Measurements from ENCODE around the gene MAPK4.

MAPK4 gene

GRCh38 chr18:50654658-50655550 is 95.0 kb downstream of the MAPK4 start:
- no peak for DNase-seq (ENCODE audit: low read depth)

GRCh38 chr18:50656396-50656795 is 96.5 kb downstream of the MAPK4 start:
- no peak for DNase-seq (ENCODE audit: low read depth)

DNA sequence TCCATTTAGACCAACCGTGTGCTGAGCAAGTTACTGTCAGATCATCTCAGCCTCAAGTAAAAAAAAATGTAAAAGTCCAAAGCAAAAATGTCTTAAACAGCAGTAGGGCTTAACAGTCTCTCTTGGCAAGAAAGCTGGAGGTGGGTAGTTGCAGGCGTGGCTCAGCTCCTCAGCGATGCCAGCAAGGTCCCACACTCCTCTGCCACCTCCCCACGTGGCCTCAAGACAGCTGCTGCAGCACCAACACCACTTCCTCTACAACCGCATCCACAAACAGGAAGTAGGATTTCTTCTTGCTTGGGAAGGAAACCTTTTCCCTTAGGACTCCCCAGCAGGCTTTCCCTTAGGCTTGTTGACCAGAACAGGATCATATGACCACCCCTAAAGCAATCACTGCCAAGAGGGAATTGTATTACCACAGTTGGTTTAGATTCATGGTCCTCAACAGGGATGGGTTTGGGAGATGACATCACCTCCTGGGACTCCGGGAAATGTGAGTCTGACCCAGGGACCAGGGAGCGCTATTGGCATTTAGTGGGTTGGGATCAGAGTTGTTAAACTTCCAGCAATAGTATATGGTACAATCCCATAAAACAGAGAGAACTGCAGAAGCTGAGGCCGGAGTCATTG is 97.1 kb downstream of the MAPK4 start:
- no peak for DNase-seq (ENCODE audit: low read depth)

DNA sequence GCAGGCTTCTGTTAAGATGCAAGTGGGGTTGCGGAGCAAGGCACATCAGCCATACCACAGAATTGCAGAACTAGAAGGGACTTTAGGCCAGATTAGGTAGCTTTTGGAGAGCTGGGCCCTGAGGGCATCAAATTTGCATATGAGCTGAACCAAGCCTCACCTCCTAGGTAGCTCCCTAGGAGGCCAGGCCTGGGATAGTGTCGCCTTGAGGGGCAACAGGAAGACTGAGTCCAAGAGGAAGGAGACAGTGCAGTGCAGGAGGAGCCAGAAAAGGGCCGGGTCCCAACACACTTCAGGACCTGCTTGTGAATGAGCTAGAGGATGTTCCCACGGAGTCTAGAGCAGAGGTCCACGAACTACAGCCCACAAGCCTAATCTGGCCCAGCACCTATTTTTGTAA is 98.7 kb downstream of the MAPK4 start:
- DNase-seq (ENCODE audit: low read depth) = no peak

DNA sequence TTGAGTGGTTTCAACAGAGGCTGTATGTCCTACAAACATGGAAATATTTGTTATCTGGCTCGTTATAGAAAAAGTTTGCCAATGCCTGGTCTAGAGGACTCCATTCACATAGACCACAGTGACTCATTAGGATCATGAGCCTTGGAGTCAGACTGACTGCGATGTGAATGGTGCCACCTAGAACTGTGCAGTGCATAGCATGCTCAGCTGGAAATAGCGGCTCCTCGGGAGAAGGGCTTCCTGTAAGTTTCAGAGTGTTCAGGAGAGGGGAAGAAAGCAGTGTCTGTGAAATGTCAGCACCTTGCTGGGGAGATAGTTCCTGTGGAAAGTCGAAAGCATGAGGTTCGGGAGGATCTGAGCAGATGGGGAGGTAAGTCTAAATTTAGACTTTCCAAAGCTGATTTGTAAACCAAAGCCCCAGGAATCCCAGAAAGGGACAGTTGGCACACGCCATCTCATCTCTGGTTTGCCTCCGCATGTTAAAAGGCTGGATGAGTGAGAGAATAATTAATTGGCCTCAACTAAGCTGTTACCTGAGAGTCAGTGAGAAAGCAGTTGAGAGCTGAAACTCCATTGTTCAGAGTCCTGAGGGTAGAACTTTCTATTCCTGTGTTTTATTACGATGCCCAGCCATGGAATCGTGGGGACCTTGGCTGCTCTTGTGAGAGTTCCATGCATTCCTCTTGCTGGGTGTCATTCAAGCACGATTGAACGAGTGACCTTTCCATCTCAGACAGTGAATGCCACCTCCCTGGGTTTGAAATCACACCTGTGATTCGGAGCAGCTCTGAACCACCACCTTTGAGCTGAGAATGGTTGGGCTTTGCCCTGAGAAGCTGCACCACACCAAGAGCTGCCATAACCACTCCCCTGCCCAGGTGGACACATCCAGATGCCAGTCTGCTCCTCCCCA is 99.5 kb downstream of the MAPK4 start:
- DNase-seq (ENCODE audit: low read depth) = no peak

- DNase-seq (ENCODE audit: low read depth) = no peak
Observed at GRCh38 chr18:50661013-50661412, 101.1 kb downstream of the MAPK4 start.

GRCh38 chr18:50662177-50662576 is 102.3 kb downstream of the MAPK4 start:
- DNase-seq (ENCODE audit: low read depth) = no peak

DNA sequence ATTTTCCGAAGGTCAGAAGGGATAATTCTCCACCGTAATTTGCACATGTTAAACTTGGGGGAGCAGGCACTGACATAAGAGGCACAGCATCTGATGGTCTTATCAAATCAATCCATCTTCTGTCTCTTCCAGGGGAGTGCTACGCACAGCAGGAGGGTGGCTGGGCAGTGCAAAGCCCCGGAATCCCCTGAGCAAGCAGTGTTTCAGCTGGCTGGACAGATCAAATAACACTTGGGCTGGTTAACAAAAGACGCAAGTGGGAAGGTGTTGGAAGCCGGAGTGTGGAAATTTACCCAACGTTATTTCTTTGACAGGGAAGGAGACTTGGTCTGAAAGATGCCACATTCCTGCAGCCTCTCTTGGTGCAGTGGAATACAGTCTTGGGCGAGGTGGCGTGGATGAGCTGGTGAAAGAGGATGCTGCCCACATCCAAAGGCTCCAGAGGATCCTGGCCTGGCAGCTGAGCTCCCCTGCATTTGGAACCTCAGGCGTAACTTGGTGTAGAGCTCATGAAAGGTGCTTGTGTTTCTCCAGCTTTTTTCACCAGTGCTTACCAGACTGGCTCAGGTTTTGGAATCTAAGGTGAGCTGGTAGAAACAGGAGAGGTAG is 103.0 kb downstream of the MAPK4 start:
- no peak for DNase-seq (ENCODE audit: low read depth)

DNA sequence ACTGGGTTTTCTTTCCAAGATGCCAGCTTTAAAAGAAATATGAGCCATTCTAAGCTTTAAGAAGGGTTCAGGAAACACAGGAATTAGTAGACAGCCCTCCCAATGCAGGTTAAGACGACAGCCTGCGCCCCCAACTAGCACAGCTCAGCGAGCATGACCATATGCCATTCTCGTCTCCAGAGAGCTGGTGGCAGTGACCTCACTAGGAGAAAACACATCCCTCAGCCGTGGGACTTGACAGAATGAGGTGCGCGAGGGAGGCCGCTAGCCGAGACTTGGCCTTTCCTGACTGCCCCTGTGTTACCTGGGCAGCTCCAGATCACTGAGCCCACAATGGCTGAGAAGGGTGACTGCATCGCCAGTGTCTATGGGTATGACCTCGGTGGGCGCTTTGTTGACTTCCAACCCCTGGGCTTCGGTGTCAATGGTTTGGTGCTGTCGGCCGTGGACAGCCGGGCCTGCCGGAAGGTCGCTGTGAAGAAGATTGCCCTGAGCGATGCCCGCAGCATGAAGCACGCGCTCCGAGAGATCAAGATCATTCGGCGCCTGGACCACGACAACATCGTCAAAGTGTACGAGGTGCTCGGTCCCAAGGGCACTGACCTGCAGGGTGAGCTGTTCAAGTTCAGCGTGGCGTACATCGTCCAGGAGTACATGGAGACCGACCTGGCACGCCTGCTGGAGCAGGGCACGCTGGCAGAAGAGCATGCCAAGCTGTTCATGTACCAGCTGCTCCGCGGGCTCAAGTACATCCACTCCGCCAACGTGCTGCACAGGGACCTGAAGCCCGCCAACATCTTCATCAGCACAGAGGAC is 103.9 kb downstream of the MAPK4 start:
- DNase-seq (ENCODE audit: low read depth) = no peak

DNA sequence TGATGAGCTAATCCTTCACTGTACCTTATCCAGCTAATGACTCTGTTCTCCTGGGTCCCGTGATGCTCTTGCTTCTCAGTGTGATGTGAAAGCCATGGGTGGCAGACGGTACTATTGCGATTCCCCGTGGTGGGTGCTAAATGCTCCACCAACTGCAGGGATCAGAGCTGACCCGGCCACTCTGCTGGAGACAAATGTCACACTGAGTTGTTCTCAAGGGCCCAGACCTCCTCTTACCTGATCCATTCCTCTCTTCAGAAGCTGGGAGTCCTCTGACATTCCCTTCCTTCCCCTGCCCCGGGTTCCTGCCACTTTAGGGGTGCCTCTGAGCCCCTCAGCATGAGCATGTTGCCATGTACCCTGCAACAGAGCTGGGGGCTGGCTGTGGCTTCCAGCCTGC is 105.1 kb downstream of the MAPK4 start:
- no peak for DNase-seq (ENCODE audit: low read depth)

DNA sequence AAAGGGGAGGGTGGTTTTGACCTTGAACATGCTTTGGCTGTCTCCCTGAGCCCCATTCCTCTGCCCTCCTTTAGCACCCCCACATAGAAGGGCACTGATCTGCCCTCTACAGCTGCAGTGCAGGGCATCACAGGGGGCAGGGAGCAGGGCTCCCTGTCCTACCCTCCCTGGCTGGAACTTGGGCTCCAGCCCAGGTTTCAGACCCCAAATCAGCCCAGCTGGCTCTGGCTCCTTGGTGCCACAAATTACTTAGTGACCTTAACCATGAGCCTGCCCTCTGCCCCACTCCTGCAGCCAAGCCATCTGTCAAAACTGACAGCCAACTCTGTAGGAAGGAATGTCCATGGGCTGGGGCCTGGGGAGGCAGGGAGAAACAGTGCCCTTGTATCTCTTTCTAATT is 105.6 kb downstream of the MAPK4 start:
- DNase-seq (ENCODE audit: low read depth) = no peak

GRCh38 chr18:50666536-50666935 is 106.6 kb downstream of the MAPK4 start:
- no peak for DNase-seq (ENCODE audit: low read depth)

GRCh38 chr18:50671376-50671775 is 111.5 kb downstream of the MAPK4 start:
- no peak for DNase-seq (ENCODE audit: low read depth)

DNA sequence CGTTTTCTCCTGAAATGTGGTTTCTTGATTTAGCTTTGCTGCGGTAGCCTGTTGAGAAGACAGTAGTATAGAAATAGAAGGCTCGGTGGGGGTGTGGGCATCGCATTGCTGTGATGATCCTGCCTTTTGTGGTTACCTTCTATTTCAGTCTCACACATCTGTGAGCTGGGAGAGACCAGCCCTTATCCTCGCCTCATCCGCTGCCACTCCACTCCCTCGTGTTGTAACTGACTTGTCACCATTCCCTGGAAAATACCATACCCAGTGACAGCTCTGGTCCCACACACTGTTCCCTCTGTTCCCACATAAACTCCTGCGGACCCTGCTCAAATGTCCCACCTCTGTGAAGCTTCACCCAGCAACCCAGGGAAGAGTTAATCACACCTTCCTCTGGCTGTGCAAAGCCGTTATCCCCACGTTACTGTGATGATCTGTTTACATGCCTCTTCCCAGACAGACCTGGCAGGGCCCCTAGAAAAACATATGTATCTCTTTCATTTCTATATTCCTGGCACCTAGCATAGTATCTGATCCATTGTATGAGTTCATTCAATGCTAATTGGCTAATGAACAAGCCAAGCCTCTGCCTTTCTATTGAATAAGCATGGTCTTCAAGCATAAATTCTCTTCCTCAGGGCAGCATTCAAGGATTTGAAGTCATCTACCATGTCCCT is 114.6 kb downstream of the MAPK4 start:
- no peak for DNase-seq (ENCODE audit: low read depth)

- DNase-seq (ENCODE audit: low read depth) = no peak
Observed at GRCh38 chr18:50675043-50675442, 115.2 kb downstream of the MAPK4 start.

- DNase-seq (ENCODE audit: low read depth) = no peak
Observed at GRCh38 chr18:50678651-50679050, 118.8 kb downstream of the MAPK4 start.

DNA sequence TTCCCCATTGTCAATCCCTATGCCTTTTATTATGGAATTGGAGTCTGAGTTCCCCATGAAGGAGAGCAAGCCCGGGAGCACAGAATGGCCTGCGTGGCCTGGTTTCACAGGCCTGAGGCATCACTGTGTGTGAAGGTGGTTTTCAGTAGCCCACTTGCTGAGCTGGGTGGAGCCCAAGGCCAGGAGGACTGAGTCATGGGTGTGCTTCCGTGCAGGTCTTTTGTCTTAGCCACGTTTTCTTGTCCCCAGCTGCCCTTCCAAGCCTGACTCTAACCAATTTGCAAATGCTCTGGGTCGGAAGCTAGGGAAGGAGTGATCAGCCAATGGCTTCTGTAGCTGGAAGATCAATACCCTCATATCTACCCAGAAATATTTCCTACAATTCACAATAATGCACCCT is 119.2 kb downstream of the MAPK4 start:
- DNase-seq (ENCODE audit: low read depth) = no peak

- no peak for DNase-seq (ENCODE audit: low read depth)
Observed at GRCh38 chr18:50679656-50680055, 119.8 kb downstream of the MAPK4 start.

DNA sequence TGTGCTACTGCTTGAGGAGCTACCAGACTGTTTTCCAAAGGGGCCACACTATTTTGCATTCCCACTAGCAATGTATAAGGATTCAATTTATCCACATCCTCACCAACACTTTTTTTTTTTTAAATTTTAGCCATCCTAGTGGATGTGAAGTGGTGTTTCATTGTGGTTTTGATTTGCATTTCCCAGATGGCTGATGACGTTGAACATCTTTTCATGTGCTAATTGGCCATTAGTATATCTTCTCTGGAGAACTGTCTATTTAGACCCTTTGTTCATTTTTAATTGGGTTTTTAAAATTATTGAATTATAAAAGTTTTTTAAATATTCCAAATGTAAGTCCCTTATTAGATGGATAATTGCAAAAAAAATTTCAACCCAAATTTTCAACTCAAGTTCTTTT is 121.1 kb downstream of the MAPK4 start:
- DNase-seq (ENCODE audit: low read depth) = no peak

GRCh38 chr18:50682852-50683251 is 123.0 kb downstream of the MAPK4 start:
- DNase-seq (ENCODE audit: low read depth) = no peak

DNA sequence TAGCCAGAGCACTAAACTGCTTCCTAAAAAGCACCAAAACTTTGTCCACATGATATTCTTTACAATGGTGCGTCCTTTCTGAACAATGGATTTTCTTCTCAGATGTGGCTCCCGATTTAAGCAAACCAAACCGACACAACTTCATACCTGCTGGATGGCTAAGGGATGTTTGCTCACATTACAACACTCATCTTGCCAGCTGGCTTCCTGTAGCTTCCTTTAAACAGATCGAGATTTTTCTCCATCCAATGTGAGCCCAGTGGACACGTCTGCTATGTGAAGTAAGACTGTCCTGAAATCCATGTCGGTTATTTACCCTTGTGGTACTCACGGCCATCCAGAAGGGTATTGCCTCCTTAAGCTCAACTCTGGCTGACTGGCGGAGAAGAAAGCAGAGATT is 126.5 kb downstream of the MAPK4 start:
- DNase-seq (ENCODE audit: low read depth) = no peak

Measured in stimulated activated CD8-positive, alpha-beta memory T cell treated with anti-CD3 and anti-CD28 coated beads, Interleukin-7, amount 100 ng/mL, for 24 hours (primary cell).